H1 (cell line): ENCODE measurements around the gene SPOP. TPM values are rescaled to one million over a fixed set of nuclear protein-coding genes. Genes with fewer than 3 reads are reported as not detected.

Experiments
- CHD1 ChIP-seq: IDR thresholded peaks from 2 replicates; pipeline ENCODE4 v1.6.1; 2012; ENCODE audit warnings: low read depth, low read length, improper control_type of control experiment
- KDM4A ChIP-seq: IDR thresholded peaks from one replicate; pipeline ENCODE4 v1.7.1; 2012; ENCODE audit warnings: low read depth, mild to moderate bottlenecking, moderate library complexity, low read length, inconsistent platforms; ENCODE audit not compliant: severe bottlenecking
- RNF2 ChIP-seq: fragments of 200-900, 300-1000 bp; sonication (generic); IDR thresholded peaks from 2 replicates; pipeline ENCODE4 v1.7.1; 2016; ENCODE audit warnings: borderline replicate concordance, low read depth, mild to moderate bottlenecking, antibody characterized with exemption, low read length; ENCODE audit not compliant: poor library complexity, severe bottlenecking; ENCODE audit errors: missing control alignments
- RXRA ChIP-seq: IDR thresholded peaks from 2 replicates; pipeline ENCODE4 v1.6.1; 2011; ENCODE audit warnings: low read depth, mild to moderate bottlenecking, low read length, moderate library complexity; ENCODE audit not compliant: insufficient read depth
- SIRT6 ChIP-seq: IDR thresholded peaks from one replicate; pipeline ENCODE4 v1.7.1; 2012; ENCODE audit warnings: low read length, inconsistent platforms
- polyA plus RNA-seq, 7 experiments: library from polyadenylated mRNA; depleted of rRNA in 3 of 7; stranded (reverse) in 5 of 7; unstranded in 2 of 7; fragments of >200 nt in 5 of 7; fragments of 200-250 nt in 2 of 7; gene quantifications; 1 replicate in 5 of 7; 2 replicates in 1 of 7; 4 replicates in 1 of 7; pipeline versions ENCODE4 v1.2.1 to v1.2.3, GENCODE V29; 2011 to 2013; ENCODE audit warnings: missing spikeins in 2 of 7, mixed read lengths in 2 of 7
- total RNA-seq: library from RNA; stranded (reverse); fragmentation: NEBNext Ultra II Directional; extraction: Animal tissue kit (Norgen Biotek cat#: 25700); gene quantifications from 2 replicates; pipeline ENCODE4 v1.2.1, GENCODE V29; 2021

Gene SPOP
- total and polyA plus RNA-seq, 2 of the 8 experiments (the other 6 are each of a cell fraction or from before 2014, with no cell fraction given), result 13.3 to 25.6 TPM

- TF ChIP-seq SIRT6, result no peak
- no peak for TF ChIP-seq CHD1
- no peak for TF ChIP-seq RNF2
- no peak for TF ChIP-seq RXRA
- no peak for TF ChIP-seq KDM4A
- TF ChIP-seq, all 59 proteins: peak for 0
These were observed 32.2 kb downstream of the SPOP start (continued) for GRCh38 chr17:49645654-49646053.
